B cell (primary cell): ENCODE data around the gene RTKN. TPM values are rescaled to one million over a fixed set of nuclear protein-coding genes. Genes with fewer than 3 reads are reported as not detected.

ENCODE experiments used
- ATAC-seq: fragments of 200-7000 bp; cut with Tn5 transposase; one replicate; pipeline ENCODE4 v1.10.0; 2021; ENCODE audit warnings: low read depth, mild to moderate bottlenecking, moderate number of reproducible peaks, moderate library complexity
- CTCF ChIA-PET: fragments of 350-600 bp; sonication (Branson Sonifier 250); formaldehyde crosslinking; loops from one replicate; lab custom pipeline; 2021; ENCODE audit warnings: antibody characterized with exemption, inconsistent platforms; lab: Charles Lee
- POLR2A ChIA-PET: fragments of 350-600 bp; sonication (Branson Sonifier 250); formaldehyde crosslinking; loops from one replicate; lab custom pipeline; 2021; ENCODE audit warnings: antibody characterized with exemption; lab: Charles Lee
- DNase-seq: peaks from one replicate; pipeline ENCODE4 v3.0.0; 2013
- H2AFZ ChIP-seq: 2 replicates; pipeline ENCODE4 v1.6.1; 2012; ENCODE audit warnings: mild to moderate bottlenecking, low read depth, low read length; ENCODE audit not compliant: insufficient read depth, poor library complexity, severe bottlenecking
- H3K27ac ChIP-seq, 2 donors: 1 replicate in 1 of 2; 2 replicates in 1 of 2; pipeline ENCODE4 v1.5.1; 2012 to 2013; ENCODE audit warnings: low read length in 2 of 2, mild to moderate bottlenecking in 2 of 2, moderate library complexity in 1 of 2
- H3K27me3 ChIP-seq, 4 experiments: fragments of 200-600 bp in 1 of 4; sonication (generic) in 1 of 4; replicated peaks in 1 of 4; 1 replicate in 2 of 4; 2 replicates in 2 of 4; pipeline versions ENCODE4 v1.6.1 to v1.7.0; 2013 to 2016; ENCODE audit warnings: low read length in 3 of 4, mild to moderate bottlenecking in 2 of 4, mixed read lengths in 1 of 4, moderate library complexity in 1 of 4; ENCODE audit not compliant: insufficient read depth in 4 of 4, control insufficient read depth in 3 of 4; ENCODE audit errors: control extremely low read depth in 1 of 4
- H3K36me3 ChIP-seq, 2 experiments: replicated peaks in 1 of 2; 1 replicate in 1 of 2; 2 replicates in 1 of 2; pipeline versions ENCODE4 v1.6.1 to v1.7.1; 2013; ENCODE audit warnings: low read length in 1 of 2; ENCODE audit not compliant: insufficient read depth in 2 of 2, control insufficient read depth in 1 of 2; ENCODE audit errors: control extremely low read depth in 1 of 2, extremely low read depth in 1 of 2
- H3K4me1 ChIP-seq, 2 donors: fragments of 200-600 bp in 1 of 2; sonication (generic) in 1 of 2; 1 replicate in 1 of 2; 2 replicates in 1 of 2; pipeline versions ENCODE4 v1.5.1 to v1.6.1; 2013 to 2017; ENCODE audit warnings: low read length in 2 of 2; ENCODE audit not compliant: control insufficient read depth in 2 of 2, insufficient read depth in 2 of 2
- H3K4me2 ChIP-seq: replicated peaks from 2 replicates; pipeline ENCODE3; 2012; ENCODE audit warnings: mild to moderate bottlenecking, low read depth, low read length; ENCODE audit not compliant: poor library complexity, severe bottlenecking
- H3K4me3 ChIP-seq, 5 experiments: fragments of 200-600 bp in 1 of 5; sonication (generic) in 1 of 5; 1 replicate in 3 of 5; 2 replicates in 2 of 5; pipeline versions ENCODE4 v1.5.1 to v1.7.0; 2011 to 2016; ENCODE audit warnings: low read length in 4 of 5, mild to moderate bottlenecking in 4 of 5, low read depth in 2 of 5, control low read depth in 1 of 5, moderate library complexity in 1 of 5; ENCODE audit not compliant: insufficient read depth in 1 of 5; ENCODE audit errors: control extremely low read depth in 1 of 5, extremely low read depth in 1 of 5
- H3K79me2 ChIP-seq: fragments of 200-600 bp; sonication (generic); one replicate; pipeline ENCODE4 v1.6.0; 2016; ENCODE audit warnings: low read length; ENCODE audit not compliant: control insufficient read depth, insufficient read depth
- H3K9ac ChIP-seq: fragments of 200-600 bp; sonication (generic); 2 replicates; pipeline ENCODE4 v1.6.1; 2017; ENCODE audit warnings: mild to moderate bottlenecking, low read length, moderate library complexity
- H3K9me3 ChIP-seq, 3 donors: one replicate each; pipeline versions ENCODE4 v1.6.1 to v1.7.1; 2013; ENCODE audit warnings: low read length in 2 of 3; ENCODE audit not compliant: control insufficient read depth in 2 of 3, insufficient read depth in 1 of 3; ENCODE audit errors: control extremely low read depth in 1 of 3
- H4K20me1 ChIP-seq: 2 replicates; pipeline ENCODE4 v1.6.0; 2012; ENCODE audit warnings: mild to moderate bottlenecking, low read length; ENCODE audit not compliant: insufficient read depth, control insufficient read depth, poor library complexity, severe bottlenecking
- H3K27ac Mint-ChIP-seq: one replicate; pipeline ENCODE4 v1.8.0; 2021; ENCODE audit warnings: mixed read lengths
- H3K27me3 Mint-ChIP-seq: one replicate; pipeline ENCODE4 v1.8.0; 2021; ENCODE audit warnings: mixed read lengths
- H3K4me1 Mint-ChIP-seq: one replicate; pipeline ENCODE4 v1.8.0; 2021; ENCODE audit warnings: mixed read lengths
- H3K4me3 Mint-ChIP-seq: one replicate; pipeline ENCODE4 v1.8.0; 2021; ENCODE audit warnings: mixed read lengths
- H3K9me3 Mint-ChIP-seq: one replicate; pipeline ENCODE4 v1.8.0; 2022; ENCODE audit warnings: mixed read lengths; ENCODE audit not compliant: insufficient read depth
- CTCF ChIP-seq: fragments of 200-600 bp; IDR thresholded peaks from one replicate; pipeline ENCODE4 v1.8.0; 2022; ENCODE audit warnings: antibody characterized with exemption, mild to moderate bottlenecking
- EZH2 ChIP-seq: IDR thresholded peaks from 2 replicates; pipeline ENCODE4 v1.6.1; 2012; ENCODE audit warnings: borderline replicate concordance, low read depth, mild to moderate bottlenecking, moderate library complexity, low read length; ENCODE audit not compliant: insufficient read depth, poor library complexity, severe bottlenecking
- whole genome bisulfite sequencing: methylation state at CpG from one replicate; pipeline ENCODE4 v1.1.5; 2013; ENCODE audit warnings: missing lambda C conversion rate; ENCODE audit not compliant: insufficient coverage; 5-methylcytosine and 5-hydroxymethylcytosine counted together
- intact Hi-C: fragments of 100-400 bp; cut with micrococcal nuclease; formaldehyde crosslinking; loops from one replicate; pipeline ENCODE4 v1.10.0; 2022
- polyA plus RNA-seq: library from polyadenylated mRNA; depleted of rRNA; stranded (reverse); fragments of >200 nt; gene quantifications from 2 replicates; pipeline ENCODE4 v1.2.3, GENCODE V29; 2012
- total RNA-seq, 2 donors: library from RNA; stranded (reverse); fragments of 120-200 nt in 1 of 2; gene quantifications; 1 replicate in 1 of 2; 2 replicates in 1 of 2; pipeline versions ENCODE4 v1.2.3 to v1.2.4, GENCODE V29; 2013 to 2022

Gene RTKN
- total and polyA plus RNA-seq, 2 donors (not counting 1 experiment from before 2014, with no cell fraction given), result 5.1 to 10.5 TPM

GRCh38 chr2:74378007-74378406 lies 63.7 kb downstream of the RTKN start:
- H2AFZ ChIP-seq, result no peak overlapping the region
- intact Hi-C loops, result no loop called here

GRCh38 chr2:74375838-74376237 lies 65.9 kb downstream of the RTKN start:
- H4K20me1 ChIP-seq, result peaks cover 53% of the 10 kb centered on the region
- H2AFZ ChIP-seq, result no peak overlapping the region
- no peak for TF ChIP-seq EZH2
- TF ChIP-seq CTCF, result no peak
- H3K27ac ChIP-seq, result no peak overlapping the region
- H3K4me3 Mint-ChIP-seq, result no peak overlapping the region
- intact Hi-C loops, result no loop called here
- peaks cover 10 to 13% of the 10 kb centered on the region in 2 donors for H3K4me1 ChIP-seq
- H3K4me2 ChIP-seq, result no peak overlapping the region
- no peak for DNase-seq
- peaks cover 19% of the 10 kb centered on the region for H3K79me2 ChIP-seq
- ATAC-seq, result no peak
- no peaks in the 10 kb centered on the region for H3K9me3 Mint-ChIP-seq
- peaks cover 14% of the 10 kb centered on the region for H3K4me1 Mint-ChIP-seq
- CTCF ChIA-PET, result interaction anchor here (3.4 kb wide), 1 partner anchor 41 kb away, joined by 10 read pairs; no protein-coding TSS in a partner anchor
- H3K36me3 ChIP-seq, result peaks cover 3 to 47% of the 10 kb centered on the region in 2 experiments
- no peak overlapping the region for H3K9ac ChIP-seq
- no peak overlapping the region for H3K27ac Mint-ChIP-seq
- H3K27me3 Mint-ChIP-seq, result no peaks in the 10 kb centered on the region
- WGBS, result 69% methylated on average over 1 of the region's 2 CpGs
- H3K4me3 ChIP-seq, result no peak overlapping the region
- H3K9me3 ChIP-seq, result no peaks in the 10 kb centered on the region
- H3K27me3 ChIP-seq, result no peaks in the 10 kb centered on the region
- POLR2A ChIA-PET, result no interaction called here

More at GRCh38 chr2:74378007-74378406, 63.7 kb downstream of the RTKN start:
- ChIA-PET POLR2A (no interaction called here), CTCF (no interaction called here)
- Histone ChIP-seq H3K4me1 (peaks cover 10 to 13% of the 10 kb centered on the region in 2 donors), H3K4me2 (no peak overlapping the region), H3K27me3 (no peaks in the 10 kb centered on the region), H3K4me3 (no peak overlapping the region), H3K27ac (no peak overlapping the region), H3K79me2 (peaks cover 38% of the 10 kb centered on the region), H3K9ac (no peak overlapping the region), H4K20me1 (peaks cover 71% of the 10 kb centered on the region), H3K36me3 (peaks cover 3 to 29% of the 10 kb centered on the region in 2 experiments), H3K9me3 (no peaks in the 10 kb centered on the region)
- TF ChIP-seq EZH2 (no peak), CTCF (no peak)
- Mint-ChIP-seq H3K27me3 (no peaks in the 10 kb centered on the region), H3K27ac (no peak overlapping the region), H3K4me3 (no peak overlapping the region), H3K9me3 (no peaks in the 10 kb centered on the region), H3K4me1 (peaks cover 19% of the 10 kb centered on the region)
- DNase-seq (no peak), ATAC-seq (no peak)
- WGBS, result 98% methylated on average over 10 of the region's 10 CpGs

Other genes with a start within 250 kb of the RTKN start
- 17.4 and 18.0 TPM in 2 replicates for gene MTHFD2, start 243.3 kb downstream of the RTKN start, total RNA-seq
- 9.5 and 17.5 TPM in 2 replicates for gene MTHFD2, start 243.3 kb downstream of the RTKN start, polyA plus RNA-seq
- 9.7 and 12.3 TPM in 2 replicates for gene SLC4A5, start 98.5 kb downstream of the RTKN start, total RNA-seq
- gene SLC4A5, start 98.5 kb downstream of the RTKN start, polyA plus RNA-seq, result 2.7 and 3.3 TPM in 2 replicates
- 134 and 143 TPM in 2 replicates for gene DCTN1, start 61.6 kb downstream of the RTKN start, total RNA-seq
- gene DCTN1, start 61.6 kb downstream of the RTKN start, polyA plus RNA-seq, result 45.6 and 46.7 TPM in 2 replicates
- 8.6 and 9.1 TPM in 2 replicates for gene C2orf81, start 20.3 kb downstream of the RTKN start, total RNA-seq
- 2.5 and 5.4 TPM in 2 replicates for gene C2orf81, start 20.3 kb downstream of the RTKN start, polyA plus RNA-seq
- 39.0 and 42.2 TPM in 2 replicates for gene WDR54, start 20.2 kb downstream of the RTKN start, total RNA-seq
- gene WDR54, start 20.2 kb downstream of the RTKN start, polyA plus RNA-seq, result 36.5 and 52.8 TPM in 2 replicates
- 77.5 and 78.6 TPM in 2 replicates for gene INO80B, start 13.2 kb upstream of the RTKN start, total RNA-seq
- 30.4 and 38.3 TPM in 2 replicates for gene INO80B, start 13.2 kb upstream of the RTKN start, polyA plus RNA-seq
- gene WBP1, start 16.5 kb upstream of the RTKN start, total RNA-seq, result 91.5 and 98.4 TPM in 2 replicates
- 159 and 207 TPM in 2 replicates for gene WBP1, start 16.5 kb upstream of the RTKN start, polyA plus RNA-seq
- gene MOGS, start 23.4 kb upstream of the RTKN start, total RNA-seq, result 87.8 and 88.2 TPM in 2 replicates
- 61.6 and 103 TPM in 2 replicates for gene MOGS, start 23.4 kb upstream of the RTKN start, polyA plus RNA-seq
- gene MRPL53, start 30.7 kb upstream of the RTKN start, total RNA-seq, result 61.5 and 70.0 TPM in 2 replicates
- 32.9 and 59.3 TPM in 2 replicates for gene MRPL53, start 30.7 kb upstream of the RTKN start, polyA plus RNA-seq
- gene CCDC142, start 41.1 kb upstream of the RTKN start, total RNA-seq, result 61.6 and 69.3 TPM in 2 replicates
- gene CCDC142, start 41.1 kb upstream of the RTKN start, polyA plus RNA-seq, result 12.4 and 13.0 TPM in 2 replicates
- gene TTC31, start 41.1 kb upstream of the RTKN start, total RNA-seq, result 69.4 and 72.3 TPM in 2 replicates
- 50.3 and 68.5 TPM in 2 replicates for gene TTC31, start 41.1 kb upstream of the RTKN start, polyA plus RNA-seq
- gene LBX2, start 57.7 kb upstream of the RTKN start, total RNA-seq, result 0.97 and 2.0 TPM in 2 replicates
- gene LBX2, start 57.7 kb upstream of the RTKN start, polyA plus RNA-seq, result 1.1 TPM in 1 of 2 replicates, not detected in the other
- 34.3 and 40.1 TPM in 2 replicates for gene PCGF1, start 65.8 kb upstream of the RTKN start, total RNA-seq
- gene PCGF1, start 65.8 kb upstream of the RTKN start, polyA plus RNA-seq, result 21.9 and 30.0 TPM in 2 replicates
- 0.19 TPM in 1 of 2 replicates, not detected in the other for gene TLX2, start 72.5 kb upstream of the RTKN start, total RNA-seq
- 0.06 TPM in 1 of 2 replicates, not detected in the other for gene TLX2, start 72.5 kb upstream of the RTKN start, polyA plus RNA-seq
- 0.57 and 0.87 TPM in 2 replicates for gene DQX1, start 84.3 kb upstream of the RTKN start, total RNA-seq
- 0.46 and 1.1 TPM in 2 replicates for gene DQX1, start 84.3 kb upstream of the RTKN start, polyA plus RNA-seq
- gene AUP1, start 87.8 kb upstream of the RTKN start, total RNA-seq, result 190 and 201 TPM in 2 replicates
- 525 and 574 TPM in 2 replicates for gene AUP1, start 87.8 kb upstream of the RTKN start, polyA plus RNA-seq
- gene HTRA2, start 88.0 kb upstream of the RTKN start, total RNA-seq, result 52.2 and 52.8 TPM in 2 replicates
- gene HTRA2, start 88.0 kb upstream of the RTKN start, polyA plus RNA-seq, result 111 and 112 TPM in 2 replicates
- 0.66 and 1.2 TPM in 2 replicates for gene LOXL3, start 112.0 kb upstream of the RTKN start, total RNA-seq
- 0.97 and 1.2 TPM in 2 replicates for gene LOXL3, start 112.0 kb upstream of the RTKN start, polyA plus RNA-seq
- gene DOK1, start 112.8 kb upstream of the RTKN start, total RNA-seq, result 41.4 and 46.5 TPM in 2 replicates
- gene DOK1, start 112.8 kb upstream of the RTKN start, polyA plus RNA-seq, result 23.1 and 29.1 TPM in 2 replicates
- gene M1AP, start 206.4 kb upstream of the RTKN start, total RNA-seq, result not detected in 2 replicates
- gene M1AP, start 206.4 kb upstream of the RTKN start, polyA plus RNA-seq, result 0.15 TPM in 1 of 2 replicates, not detected in the other
- 18.9 and 19.3 TPM in 2 replicates for gene SEMA4F, start 212.3 kb upstream of the RTKN start, total RNA-seq
- 4.5 and 5.4 TPM in 2 replicates for gene SEMA4F, start 212.3 kb upstream of the RTKN start, polyA plus RNA-seq